IgD-negative memory B cell (primary cell): ENCODE measurements around the gene ZBTB8B. TPM values are rescaled to one million over a fixed set of nuclear protein-coding genes. Genes with fewer than 3 reads are reported as not detected.
"Not testable (repeated sequence)": the region's sequence is repeated elsewhere in the genome, so short reads cannot be mapped to it uniquely, and the experiment has no call there.

Experiments used
- H3K27ac Mint-ChIP-seq, 3 donors: one replicate each; pipeline ENCODE4 v1.8.0; 2020 to 2022; ENCODE audit warnings: mild to moderate bottlenecking in 3 of 3, mixed read lengths in 3 of 3, moderate library complexity in 1 of 3
- H3K27me3 Mint-ChIP-seq: one replicate; pipeline ENCODE4 v1.8.0; 2021; ENCODE audit warnings: mixed read lengths
- H3K36me3 Mint-ChIP-seq: one replicate; pipeline ENCODE4 v1.8.0; 2020; ENCODE audit warnings: mild to moderate bottlenecking, mixed read lengths
- H3K4me1 Mint-ChIP-seq, 3 donors: one replicate each; pipeline ENCODE4 v1.8.0; 2020 to 2022; ENCODE audit warnings: mixed read lengths in 3 of 3, mild to moderate bottlenecking in 1 of 3
- H3K4me3 Mint-ChIP-seq, 4 donors: one replicate each; pipeline ENCODE4 v1.8.0; 2020 to 2022; ENCODE audit warnings: mild to moderate bottlenecking in 4 of 4, mixed read lengths in 4 of 4, moderate library complexity in 3 of 4
- H3K9me3 Mint-ChIP-seq, 3 donors: one replicate each; pipeline ENCODE4 v1.8.0; 2020 to 2021; ENCODE audit warnings: mixed read lengths in 3 of 3, mild to moderate bottlenecking in 1 of 3
- polyA plus RNA-seq: library from polyadenylated mRNA; unstranded; fragments of 300-500 nt; fragmentation: Illumina TruSeq; gene quantifications from one replicate; pipeline ENCODE4 v1.2.3, GENCODE V29; 2021

ZBTB8B gene
- polyA plus RNA-seq, result not detected

DNA sequence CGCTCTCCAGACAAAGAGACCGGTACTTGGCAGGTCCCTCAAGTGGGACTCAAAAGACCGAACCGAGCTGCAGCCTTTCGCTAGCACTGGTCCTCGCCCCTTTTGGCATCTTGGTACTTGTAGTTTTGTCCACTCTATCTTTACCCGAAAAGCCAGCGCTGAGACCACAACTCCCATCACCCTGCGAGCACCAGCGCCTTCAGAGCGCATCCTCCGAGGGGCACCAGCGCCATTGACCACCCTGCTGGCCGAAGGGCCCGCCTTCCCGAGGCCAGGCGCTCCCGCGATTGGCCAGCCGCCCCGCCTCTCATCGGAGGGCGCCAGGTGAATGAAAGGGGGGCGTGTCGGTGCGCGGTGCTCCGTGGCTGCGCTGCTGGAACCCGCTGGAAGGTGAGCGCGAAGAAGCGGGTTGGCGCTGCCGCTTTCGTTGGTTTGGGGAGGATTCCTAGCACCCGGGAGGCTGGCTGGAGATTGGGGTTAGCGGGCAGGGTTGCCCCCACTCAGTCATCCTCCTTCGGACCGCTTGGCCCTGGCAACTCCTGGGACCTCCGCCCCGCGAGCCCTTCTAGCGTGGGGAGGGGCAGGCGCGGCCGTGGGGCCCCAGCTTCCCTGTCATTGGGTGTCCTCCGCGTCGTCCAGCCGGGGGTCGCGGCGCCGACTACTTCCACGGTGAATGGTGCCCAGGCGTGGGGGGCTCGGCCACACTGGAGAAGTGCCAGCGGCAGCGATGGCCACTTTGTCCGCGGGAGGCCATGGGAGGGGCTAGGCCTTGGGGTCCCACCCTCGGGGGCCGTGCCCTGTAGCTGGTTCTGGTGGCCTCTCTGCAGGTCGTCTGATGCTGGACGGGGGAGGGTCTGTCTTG lies at the start of gene ZBTB8B:
Gene ZBTB8B (plus strand): TSS at position 357 of the 862 bp plus-strand sequence. CDS start 5,553 bp downstream, outside the sequence.
- H3K27me3 Mint-ChIP-seq, result peaks cover 24% of the 10 kb centered on the region
- peak within 1 kb of the TSS in 1 of 3 donors; percentile 28 for H3K27ac Mint-ChIP-seq
- peaks cover 0 to 10% (median 2%) of the 10 kb centered on the region in 3 donors for H3K9me3 Mint-ChIP-seq

DNA sequence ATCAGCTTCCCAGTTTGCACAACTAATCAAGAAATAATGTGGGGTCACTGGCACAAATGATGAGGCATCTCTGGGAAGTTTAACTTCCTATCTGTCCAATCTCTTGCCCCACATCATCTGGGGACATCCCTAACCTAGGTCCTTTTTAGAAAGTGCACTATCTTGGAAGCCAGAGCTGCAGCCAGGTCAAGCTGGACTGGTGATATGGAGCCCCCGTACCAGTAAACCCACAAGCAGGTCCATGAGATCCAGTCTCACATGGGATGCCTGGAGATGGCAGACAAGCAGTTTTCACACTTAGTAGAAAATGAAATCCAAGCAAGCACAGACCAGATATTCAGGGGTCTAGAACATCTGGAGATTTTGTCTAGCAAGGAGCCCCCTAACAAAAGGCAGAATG lies 43.1 kb upstream of the ZBTB8B start:
- H3K27me3 Mint-ChIP-seq, result peaks cover 7% of the 10 kb centered on the region
- peaks cover 0 to 4% (median 0%) of the 10 kb centered on the region in 3 donors for H3K9me3 Mint-ChIP-seq
- H3K27ac Mint-ChIP-seq, result no peak overlapping the region
- H3K4me3 Mint-ChIP-seq, result no peak overlapping the region
- H3K4me1 Mint-ChIP-seq, result peaks cover 0 to 5% (median 0%) of the 10 kb centered on the region in 3 donors
- no peaks in the 10 kb centered on the region for H3K36me3 Mint-ChIP-seq

More for the DNA sequence above, at the start of gene ZBTB8B:
- Mint-ChIP-seq H3K36me3 (peaks cover 4% of the 10 kb centered on the region), H3K4me1 (peaks cover 8 to 14% (median 10%) of the 10 kb centered on the region in 3 donors), H3K4me3 (peak within 1 kb of the TSS; percentile 48 to 91 (median 79))

GRCh38 chr1:32426489-32427255 lies 38.2 kb upstream of the ZBTB8B start:
- peak overlapping the region in 3 of 4 donors; percentile 46 to 73 (median 53) for H3K4me3 Mint-ChIP-seq
- peaks cover 15% of the 10 kb centered on the region for H3K27me3 Mint-ChIP-seq
- H3K36me3 Mint-ChIP-seq, result no peaks in the 10 kb centered on the region
- no peaks in the 10 kb centered on the region for H3K9me3 Mint-ChIP-seq
- peaks cover 3 to 17% (median 8%) of the 10 kb centered on the region in 3 donors for H3K4me1 Mint-ChIP-seq
- H3K27ac Mint-ChIP-seq, result no peak overlapping the region

GRCh38 chr1:32427264-32427963 lies 37.5 kb upstream of the ZBTB8B start:
- Mint-ChIP-seq H3K27ac (no peak overlapping the region), H3K4me1 (peaks cover 10 to 25% (median 16%) of the 10 kb centered on the region in 3 donors), H3K9me3 (no peaks in the 10 kb centered on the region), H3K36me3 (no peaks in the 10 kb centered on the region), H3K4me3 (peak overlapping the region in 1 of 4 donors; percentile 15), H3K27me3 (peaks cover 15% of the 10 kb centered on the region)

- Mint-ChIP-seq H3K27me3 (peaks cover 9% of the 10 kb centered on the region), H3K9me3 (no peaks in the 10 kb centered on the region), H3K4me1 (peaks cover 15 to 29% (median 25%) of the 10 kb centered on the region in 3 donors), H3K36me3 (no peaks in the 10 kb centered on the region), H3K27ac (peak overlapping the region in 2 of 3 donors; percentile 24 to 60), H3K4me3 (peak overlapping the region in 2 of 4 donors; percentile 11)
Measured at GRCh38 chr1:32431736-32432400, 33.0 kb upstream of the ZBTB8B start.

GRCh38 chr1:32438136-32438535 lies 26.7 kb upstream of the ZBTB8B start:
- peaks cover 18% of the 10 kb centered on the region for H3K27me3 Mint-ChIP-seq
- H3K9me3 Mint-ChIP-seq, result peaks cover 6 to 9% (median 7%) of the 10 kb centered on the region in 3 donors
- H3K27ac Mint-ChIP-seq, result no peak overlapping the region
- peaks cover 0 to 8% (median 1%) of the 10 kb centered on the region in 3 donors for H3K4me1 Mint-ChIP-seq
- no peaks in the 10 kb centered on the region for H3K36me3 Mint-ChIP-seq
- no peak overlapping the region for H3K4me3 Mint-ChIP-seq

- H3K36me3 Mint-ChIP-seq, H3K4me1 Mint-ChIP-seq, H3K9me3 Mint-ChIP-seq, H3K27ac Mint-ChIP-seq, H3K4me3 Mint-ChIP-seq: not testable (repeated sequence)
- peaks cover 18% of the 10 kb centered on the region for H3K27me3 Mint-ChIP-seq
Measured at GRCh38 chr1:32438777-32439176, 26.1 kb upstream of the ZBTB8B start.

- H3K4me1 Mint-ChIP-seq, H3K9me3 Mint-ChIP-seq: not testable (repeated sequence)
- H3K27me3 Mint-ChIP-seq, result peaks cover 20% of the 10 kb centered on the region
Measured at GRCh38 chr1:32441467-32441866, 23.4 kb upstream of the ZBTB8B start.

DNA sequence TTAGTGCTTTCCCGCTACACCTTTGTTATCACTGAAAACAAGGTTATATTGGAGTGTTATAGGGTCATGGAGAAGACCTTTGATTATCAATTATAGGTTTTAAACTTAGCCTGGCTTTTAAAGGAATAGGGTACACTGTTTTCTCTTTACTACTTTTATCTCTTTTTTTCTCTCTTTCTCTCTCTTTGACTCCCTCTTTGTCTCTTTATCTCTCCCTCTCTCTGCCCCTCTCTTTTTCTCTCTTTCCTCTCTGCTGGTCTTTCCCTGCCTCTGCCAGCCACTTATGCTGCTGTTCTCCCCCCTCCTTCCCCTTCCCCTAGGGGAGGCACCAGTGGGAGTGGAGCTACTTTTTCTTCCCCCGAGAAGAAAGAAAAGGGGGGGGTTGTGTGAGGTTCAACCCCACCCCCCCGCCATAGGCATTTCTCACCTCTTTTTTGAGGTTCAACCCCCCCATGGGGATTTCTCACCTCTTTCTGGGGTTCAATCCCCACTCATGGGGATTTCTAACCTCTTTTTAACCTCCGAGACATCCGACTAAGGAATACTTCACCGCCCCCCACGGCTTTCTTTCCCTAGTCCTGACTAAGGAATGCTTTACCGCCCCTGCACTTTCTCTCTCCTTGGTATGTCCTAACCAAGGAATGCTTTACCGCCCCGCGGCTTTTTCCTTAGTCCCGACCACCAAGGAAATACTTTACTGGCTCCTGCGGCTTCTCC lies 17.2 kb upstream of the ZBTB8B start:
- H3K27me3 Mint-ChIP-seq, result peaks cover 9% of the 10 kb centered on the region
- H3K4me3 Mint-ChIP-seq, result no peak overlapping the region
- no peaks in the 10 kb centered on the region for H3K4me1 Mint-ChIP-seq
- H3K27ac Mint-ChIP-seq, result no peak overlapping the region
- peaks cover 2 to 12% (median 9%) of the 10 kb centered on the region in 3 donors for H3K9me3 Mint-ChIP-seq
- H3K36me3 Mint-ChIP-seq, result peaks cover 5% of the 10 kb centered on the region

More at GRCh38 chr1:32441467-32441866, 23.4 kb upstream of the ZBTB8B start:
- not testable (repeated sequence) for H3K4me3 Mint-ChIP-seq, H3K27ac Mint-ChIP-seq, H3K36me3 Mint-ChIP-seq

GRCh38 chr1:32448186-32448772 lies 16.6 kb upstream of the ZBTB8B start:
- not testable (repeated sequence) for H3K4me1 Mint-ChIP-seq, H3K4me3 Mint-ChIP-seq, H3K36me3 Mint-ChIP-seq, H3K27me3 Mint-ChIP-seq, H3K27ac Mint-ChIP-seq
- H3K9me3 Mint-ChIP-seq, result peaks cover 2 to 12% (median 9%) of the 10 kb centered on the region in 3 donors

GRCh38 chr1:32448773-32449456 lies 16.0 kb upstream of the ZBTB8B start:
- H3K27ac Mint-ChIP-seq, result no peak overlapping the region
- H3K9me3 Mint-ChIP-seq, result peaks cover 2 to 12% (median 9%) of the 10 kb centered on the region in 3 donors
- no peaks in the 10 kb centered on the region for H3K4me1 Mint-ChIP-seq
- H3K36me3 Mint-ChIP-seq, result peaks cover 5% of the 10 kb centered on the region
- peaks cover 10% of the 10 kb centered on the region for H3K27me3 Mint-ChIP-seq
- peak overlapping the region in 1 of 4 donors; percentile 22 for H3K4me3 Mint-ChIP-seq

GRCh38 chr1:32449457-32449831 lies 15.4 kb upstream of the ZBTB8B start:
- not testable (repeated sequence) for H3K4me1 Mint-ChIP-seq, H3K27ac Mint-ChIP-seq, H3K36me3 Mint-ChIP-seq
- Mint-ChIP-seq H3K27me3 (peaks cover 11% of the 10 kb centered on the region), H3K4me3 (peak overlapping the region in 1 of 4 donors; percentile 39), H3K9me3 (peaks cover 2 to 12% (median 9%) of the 10 kb centered on the region in 3 donors)

DNA sequence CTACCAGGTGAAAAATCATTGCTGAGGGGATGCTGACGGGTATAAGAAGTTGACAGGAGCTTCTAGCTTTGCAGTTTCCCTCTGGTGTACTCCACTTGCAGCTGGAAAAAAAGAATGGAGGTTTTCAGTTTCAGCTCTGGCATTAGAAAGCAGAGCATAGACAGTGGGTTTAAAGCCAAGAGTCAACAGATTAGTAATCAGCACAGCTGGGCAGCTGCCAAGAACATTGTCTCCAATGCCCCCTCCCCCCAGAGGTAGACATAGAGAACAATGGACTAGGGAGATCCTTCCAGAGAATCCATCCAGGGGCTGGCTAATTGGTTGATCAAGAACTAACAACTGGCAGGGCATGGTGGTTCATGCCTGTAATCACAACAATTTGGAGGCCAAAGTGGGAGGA lies 10.1 kb upstream of the ZBTB8B start:
- no peak overlapping the region for H3K4me3 Mint-ChIP-seq
- H3K9me3 Mint-ChIP-seq, result peaks cover 4 to 22% (median 9%) of the 10 kb centered on the region in 3 donors
- H3K27ac Mint-ChIP-seq, result no peak overlapping the region
- peaks cover 5% of the 10 kb centered on the region for H3K27me3 Mint-ChIP-seq
- H3K36me3 Mint-ChIP-seq, result peaks cover 2% of the 10 kb centered on the region
- H3K4me1 Mint-ChIP-seq, result no peaks in the 10 kb centered on the region
